GM23338 (cell line): ENCODE measurements around the gene UCP3. TPM values are rescaled to one million over a fixed set of nuclear protein-coding genes. Genes with fewer than 3 reads are reported as not detected.

Experiments
- ATAC-seq: fragments of 200-7000 bp; cut with Tn5 transposase; 3 replicates; pipeline ENCODE4 v1.9.1; 2020
- DNase-seq: peaks from one replicate; pipeline ENCODE4 v3.0.0-alpha.2; 2015; ENCODE audit warnings: low spot score
- H2AFZ ChIP-seq: fragments of 200-600 bp; sonication (generic); 2 replicates; pipeline ENCODE4 v1.8.0; 2016; ENCODE audit warnings: antibody characterized with exemption, mild to moderate bottlenecking, moderate library complexity
- H3F3A ChIP-seq: fragments of 200-600 bp; sonication (generic); replicated peaks from 2 replicates; pipeline ENCODE4 v1.8.0; 2017; ENCODE audit warnings: antibody characterized with exemption, mixed run types, low read depth
- H3K27ac ChIP-seq: fragments of 200-600 bp; sonication (generic); 2 replicates; pipeline ENCODE4 v1.6.1; 2016; ENCODE audit warnings: low read depth
- H3K27me3 ChIP-seq: fragments of 200-600 bp; sonication (generic); 2 replicates; pipeline ENCODE4 v1.8.0; 2016; ENCODE audit warnings: mild to moderate bottlenecking, mixed run types, moderate library complexity; ENCODE audit not compliant: insufficient read depth
- H3K36me3 ChIP-seq: fragments of 200-600 bp; sonication (generic); 2 replicates; pipeline ENCODE4 v1.8.0; 2016; ENCODE audit warnings: mild to moderate bottlenecking; ENCODE audit not compliant: insufficient read depth
- H3K4me1 ChIP-seq: fragments of 200-600 bp; sonication (generic); 2 replicates; pipeline ENCODE4 v1.8.0; 2016; ENCODE audit warnings: mild to moderate bottlenecking, moderate library complexity; ENCODE audit not compliant: insufficient read depth
- H3K4me2 ChIP-seq: fragments of 200-600 bp; sonication (generic); 2 replicates; pipeline ENCODE4 v1.7.1; 2017; ENCODE audit warnings: mixed run types
- H3K4me3 ChIP-seq: fragments of 200-600 bp; sonication (generic); 2 replicates; pipeline ENCODE4 v1.6.1; 2016; ENCODE audit warnings: mixed run types
- H3K79me2 ChIP-seq: fragments of 200-600 bp; sonication (generic); replicated peaks from 2 replicates; pipeline ENCODE4 v1.8.0; 2017; ENCODE audit warnings: mild to moderate bottlenecking; ENCODE audit not compliant: insufficient read depth
- H3K9me2 ChIP-seq: fragments of 200-600 bp; sonication (generic); 2 replicates; pipeline ENCODE4 v1.8.0; 2017; ENCODE audit not compliant: insufficient read depth
- H4K20me1 ChIP-seq: fragments of 200-600 bp; sonication (generic); replicated peaks from 2 replicates; pipeline ENCODE4 v1.8.0; 2017; ENCODE audit warnings: mild to moderate bottlenecking; ENCODE audit not compliant: insufficient read depth
- H3K27ac Mint-ChIP-seq: 2 replicates; pipeline ENCODE4 v1.8.0; 2020; ENCODE audit warnings: inconsistent platforms, mild to moderate bottlenecking, moderate library complexity, mixed read lengths
- H3K27me3 Mint-ChIP-seq: 3 replicates; pipeline ENCODE4 v1.8.0; 2022; ENCODE audit warnings: low read depth, mild to moderate bottlenecking, moderate library complexity, mixed read lengths, inconsistent platforms; ENCODE audit not compliant: insufficient read depth, poor library complexity
- H3K36me3 Mint-ChIP-seq: 3 replicates; pipeline ENCODE4 v1.8.0; 2021; ENCODE audit warnings: low read depth, mild to moderate bottlenecking, inconsistent platforms, moderate library complexity, mixed read lengths
- H3K4me1 Mint-ChIP-seq: 3 replicates; pipeline ENCODE4 v1.8.0; 2020; ENCODE audit warnings: mild to moderate bottlenecking, inconsistent platforms, mixed read lengths
- H3K4me3 Mint-ChIP-seq: 3 replicates; pipeline ENCODE4 v1.8.0; 2021; ENCODE audit warnings: moderate library complexity, mild to moderate bottlenecking, inconsistent platforms, mixed read lengths
- H3K9me3 Mint-ChIP-seq: 3 replicates; pipeline ENCODE4 v1.8.0; 2020; ENCODE audit warnings: moderate library complexity, mild to moderate bottlenecking, inconsistent platforms, mixed read lengths
- CTCF ChIP-seq, 2 experiments: fragments of 200-600 bp in 1 of 2; sonication (generic) in 1 of 2; conservative IDR thresholded peaks; 2 replicates each; pipeline versions ENCODE4 v1.5.1 to v1.6.1; 2016 to 2017; ENCODE audit warnings: antibody characterized with exemption in 2 of 2, low read depth in 2 of 2, mild to moderate bottlenecking in 2 of 2, moderate library complexity in 1 of 2
- EZH2 ChIP-seq: fragments of 200-600 bp; sonication (generic); IDR thresholded peaks from one replicate; pipeline ENCODE4 v1.8.0; 2017; ENCODE audit warnings: antibody characterized with exemption, mild to moderate bottlenecking, low read depth; ENCODE audit not compliant: unreplicated experiment
- EZH2phosphoT487 ChIP-seq: fragments of 200-600 bp; sonication (generic); IDR thresholded peaks from one replicate; pipeline ENCODE4 v1.8.1; 2018; ENCODE audit warnings: antibody characterized with exemption; ENCODE audit not compliant: unreplicated experiment
- JUNB ChIP-seq: IDR thresholded peaks from one replicate; pipeline ENCODE4 v1.6.1; 2016; ENCODE audit warnings: antibody characterized with exemption; ENCODE audit not compliant: unreplicated experiment
- POLR2AphosphoS5 ChIP-seq: IDR thresholded peaks from 2 replicates; pipeline ENCODE4 v1.6.1; 2016; ENCODE audit warnings: antibody characterized with exemption, low read depth
- STAT1 ChIP-seq: IDR thresholded peaks from one replicate; pipeline ENCODE4 v1.6.1; 2016; ENCODE audit warnings: antibody characterized with exemption; ENCODE audit not compliant: unreplicated experiment
- ZNF114 ChIP-seq: fragments of 250-450 bp; sonication (Bioruptor Pico); IDR thresholded peaks from 2 replicates; pipeline ENCODE4 v1.5.0; 2020; ENCODE audit warnings: mild to moderate bottlenecking, moderate library complexity
- ZNF331 ChIP-seq: fragments of 250-450 bp; sonication (Bioruptor Pico); IDR thresholded peaks from 2 replicates; pipeline ENCODE4 v1.5.0; 2020; ENCODE audit warnings: low read depth, mild to moderate bottlenecking, moderate library complexity
- polyA plus RNA-seq: library from polyadenylated mRNA; unstranded; fragments of >200 nt; fragmentation: Nextera tagmentation; extraction: Ambion mirVana; gene quantifications from 2 replicates; pipeline ENCODE4 v1.2.1, GENCODE V29; 2016
- total RNA-seq: library from RNA; depleted of rRNA; stranded (reverse); fragments of >200 nt; shearing (Covaris generic); gene quantifications from 2 replicates; pipeline ENCODE4 v1.2.3, GENCODE V29; 2014

Gene UCP3
- total and polyA plus RNA-seq, 2 experiments from 2014 or later = 0.21 to 0.40 TPM

GRCh38 chr11:74006743-74007304 lies 2.1 kb downstream of the UCP3 start:
- no peaks in the 10 kb centered on the region for H3K9me3 Mint-ChIP-seq
- H3K27ac Mint-ChIP-seq = no peak overlapping the region
- no peaks in the 10 kb centered on the region for H3K79me2 ChIP-seq
- TF ChIP-seq CTCF (conservative IDR thresholded peaks at IDR 0.05; ENCODE audit: low read depth in 2 of 2) (no peak), POLR2AphosphoS5 (no peak)
- peaks cover 17% of the 10 kb centered on the region for H3K4me1 Mint-ChIP-seq
- H3K27me3 Mint-ChIP-seq = peaks cover 11% of the 10 kb centered on the region
- no peak for ATAC-seq
- DNase-seq = no peak
- no peaks in the 10 kb centered on the region for H3K27me3 ChIP-seq
- H2AFZ ChIP-seq = no peak overlapping the region
- no peaks in the 10 kb centered on the region; the same call in 2 of the 3 replicates for H3K36me3 Mint-ChIP-seq
- no peak overlapping the region for H3K4me2 ChIP-seq
- no peak overlapping the region for H3K4me3 ChIP-seq
- 0 out of 2 replicates have a peak, but pooled peaks cover 5% of the 10 kb centered on the region for H3K4me1 ChIP-seq
- H3K27ac ChIP-seq = no peak overlapping the region
- no peak overlapping the region for H3K4me3 Mint-ChIP-seq
- no peaks in the 10 kb centered on the region for H3K36me3 ChIP-seq
- no peaks in the 10 kb centered on the region for H4K20me1 ChIP-seq
- H3K9me2 ChIP-seq = no peaks in the 10 kb centered on the region
- H3F3A ChIP-seq = no peaks in the 10 kb centered on the region

- 0 out of 2 replicates have a peak, but pooled peaks cover 5% of the 10 kb centered on the region for H3K4me1 ChIP-seq
- no peaks in the 10 kb centered on the region for H3F3A ChIP-seq
- Mint-ChIP-seq H3K27ac (no peak overlapping the region), H3K36me3 (no peaks in the 10 kb centered on the region; the same call in 2 of the 3 replicates), H3K27me3 (peaks cover 11% of the 10 kb centered on the region), H3K4me1 (peaks cover 20% of the 10 kb centered on the region), H3K9me3 (no peaks in the 10 kb centered on the region), H3K4me3 (no peak overlapping the region)
- no peaks in the 10 kb centered on the region for H3K27me3 ChIP-seq
- DNase-seq = no peak
- H4K20me1 ChIP-seq = no peaks in the 10 kb centered on the region
- no peak overlapping the region for H2AFZ ChIP-seq
- H3K4me2 ChIP-seq = no peak overlapping the region
- H3K36me3 ChIP-seq = no peaks in the 10 kb centered on the region
- no peaks in the 10 kb centered on the region for H3K9me2 ChIP-seq
- TF ChIP-seq EZH2phosphoT487 = no peak
- H3K4me3 ChIP-seq = no peak overlapping the region
- H3K79me2 ChIP-seq = no peaks in the 10 kb centered on the region
- ATAC-seq = no peak
- H3K27ac ChIP-seq = no peak overlapping the region
Measured at GRCh38 chr11:74005721-74006517, 3.0 kb downstream of the UCP3 start.

GRCh38 chr11:74004759-74005615 lies 3.9 kb downstream of the UCP3 start:
- Histone ChIP-seq H3K27me3 (no peaks in the 10 kb centered on the region), H3K27ac (no peak overlapping the region), H2AFZ (no peak overlapping the region), H4K20me1 (no peaks in the 10 kb centered on the region), H3K4me3 (no peak overlapping the region), H3K4me1 (0 out of 2 replicates have a peak, but pooled peaks cover 3% of the 10 kb centered on the region), H3K36me3 (no peaks in the 10 kb centered on the region), H3K79me2 (no peaks in the 10 kb centered on the region), H3K4me2 (no peak overlapping the region), H3F3A (no peaks in the 10 kb centered on the region), H3K9me2 (no peaks in the 10 kb centered on the region)
- Mint-ChIP-seq H3K4me1 (peaks cover 19% of the 10 kb centered on the region), H3K36me3 (no peaks in the 10 kb centered on the region; the same call in 2 of the 3 replicates), H3K4me3 (no peak overlapping the region), H3K27ac (no peak overlapping the region), H3K9me3 (no peaks in the 10 kb centered on the region), H3K27me3 (peaks cover 8% of the 10 kb centered on the region)
- ATAC-seq = peak; percentile 52
- no peak for DNase-seq
- TF ChIP-seq JUNB (no peak), STAT1 (no peak), ZNF331 (CRISPR knock-in tag) (no peak), ZNF114 (CRISPR knock-in tag) (no peak), EZH2 (no peak), EZH2phosphoT487 (no peak)
